Tibial artery (tissue), 4 donors: ENCODE data around the gene MTFMT.

Experiments used
- DNase-seq, 2 donors: peaks; one replicate each; pipeline ENCODE4 v3.0.0-alpha.2; 2019
- H3K27ac ChIP-seq, 2 donors: fragments of 200-600 bp; sonication (generic) in 1 of 2; 1 replicate in 1 of 2; 2 replicates in 1 of 2; pipeline ENCODE4 v1.5.1; 2018 to 2019; ENCODE audit warnings: mild to moderate bottlenecking in 1 of 2
- H3K27me3 ChIP-seq, 2 donors: fragments of 200-600 bp; sonication (generic) in 1 of 2; one replicate each; pipeline versions ENCODE4 v1.5.1 to v1.6.0; 2016 to 2019
- H3K36me3 ChIP-seq, 3 donors: fragments of 200-600 bp; sonication (generic) in 2 of 3; one replicate each; pipeline ENCODE4 v1.5.1; 2016 to 2019; ENCODE audit warnings: mild to moderate bottlenecking in 2 of 3
- H3K4me1 ChIP-seq, 4 donors: fragments of 200-600 bp; sonication (generic) in 2 of 4; 1 replicate in 3 of 4; 2 replicates in 1 of 4; pipeline ENCODE4 v1.5.1; 2016 to 2019
- H3K4me3 ChIP-seq, 2 donors: fragments of 200-600 bp; sonication (generic) in 1 of 2; 1 replicate in 1 of 2; 2 replicates in 1 of 2; pipeline ENCODE4 v1.5.1; 2018 to 2019; ENCODE audit warnings: mild to moderate bottlenecking in 2 of 2
- H3K9me3 ChIP-seq, 3 donors: fragments of 200-600 bp; sonication (generic) in 1 of 3; one replicate each; pipeline ENCODE4 v1.5.1; 2016 to 2019
- CTCF ChIP-seq, 2 experiments: fragments of 200-600 bp in 1 of 2; fragments of 450-650 bp in 1 of 2; IDR thresholded peaks; one replicate each; pipeline ENCODE4 v1.5.1; 2017 to 2019; ENCODE audit warnings: antibody characterized with exemption in 2 of 2, mild to moderate bottlenecking in 1 of 2, moderate library complexity in 1 of 2
- intact Hi-C: fragments of 100-400 bp; cut with DNase I; formaldehyde crosslinking; loops from one replicate; pipeline ENCODE4 v1.15.0; 2023; ENCODE audit warnings: low total_unique reads

MTFMT gene

GRCh38 chr15:65058394-65059368 is 29.2 kb upstream of the MTFMT start:
- H3K9me3 ChIP-seq, result no peaks in the 10 kb centered on the region
- peak overlapping the region; percentile 95 to 99 for H3K27ac ChIP-seq
- TF ChIP-seq CTCF (IDR thresholded peaks at IDR 0.05), result no peak
- no peaks in the 10 kb centered on the region for H3K27me3 ChIP-seq
- peak overlapping the region in 1 of 2 donors; percentile 7 for H3K4me3 ChIP-seq
- DNase-seq, result peak in 1 of 2 donors; percentile 64
- intact Hi-C loops, result no loop called here
- peaks cover 50 to 54% (median 50%) of the 10 kb centered on the region in 3 donors for H3K36me3 ChIP-seq
- H3K4me1 ChIP-seq, result peaks cover 0 to 100% (median 85%) of the 10 kb centered on the region in 4 donors

GRCh38 chr15:65057549-65057940 is 28.1 kb upstream of the MTFMT start:
- Histone ChIP-seq H3K36me3 (peaks cover 54 to 60% (median 60%) of the 10 kb centered on the region in 3 donors), H3K27me3 (no peaks in the 10 kb centered on the region), H3K27ac (peak overlapping the region; percentile 95 to 99), H3K4me3 (no peak overlapping the region), H3K9me3 (no peaks in the 10 kb centered on the region), H3K4me1 (peaks cover 0 to 93% (median 74%) of the 10 kb centered on the region in 4 donors)
- intact Hi-C loops, result no loop called here
- peak in 1 of 2 donors; percentile 67 for DNase-seq
- no peak for TF ChIP-seq CTCF (IDR thresholded peaks at IDR 0.05)

- peak overlapping the region; percentile 95 to 99 for H3K27ac ChIP-seq
- intact Hi-C loops, result no loop called here
- H3K9me3 ChIP-seq, result no peaks in the 10 kb centered on the region
- no peaks in the 10 kb centered on the region for H3K27me3 ChIP-seq
- TF ChIP-seq CTCF (IDR thresholded peaks at IDR 0.05), result no peak
- DNase-seq, result peak in 1 of 2 donors; percentile 62
- peaks cover 0 to 89% (median 69%) of the 10 kb centered on the region in 4 donors for H3K4me1 ChIP-seq
- no peak overlapping the region for H3K4me3 ChIP-seq
- peaks cover 52 to 63% (median 63%) of the 10 kb centered on the region in 3 donors for H3K36me3 ChIP-seq
Measured at GRCh38 chr15:65056868-65057548, 27.6 kb upstream of the MTFMT start.

GRCh38 chr15:65056106-65056505 is 26.7 kb upstream of the MTFMT start:
- Histone ChIP-seq H3K4me3 (no peak overlapping the region), H3K27ac (peak overlapping the region; percentile 95 to 99), H3K9me3 (no peaks in the 10 kb centered on the region), H3K27me3 (no peaks in the 10 kb centered on the region), H3K4me1 (peaks cover 0 to 89% (median 62%) of the 10 kb centered on the region in 4 donors), H3K36me3 (peaks cover 59 to 72% (median 71%) of the 10 kb centered on the region in 3 donors)
- intact Hi-C loops, result no loop called here
- no peak for TF ChIP-seq CTCF (IDR thresholded peaks at IDR 0.05)
- no peak for DNase-seq

- Histone ChIP-seq H3K9me3 (no peaks in the 10 kb centered on the region), H3K36me3 (peaks cover 62 to 73% (median 72%) of the 10 kb centered on the region in 3 donors), H3K27me3 (no peaks in the 10 kb centered on the region), H3K27ac (peak overlapping the region; percentile 95 to 99), H3K4me3 (no peak overlapping the region), H3K4me1 (peaks cover 0 to 89% (median 59%) of the 10 kb centered on the region in 4 donors)
- DNase-seq, result peak in 1 of 2 donors; percentile 88
- TF ChIP-seq CTCF (IDR thresholded peaks at IDR 0.05), result no peak
- intact Hi-C loops, result no loop called here
Measured at GRCh38 chr15:65055201-65055870, 25.9 kb upstream of the MTFMT start.
